Activated B cell treated with CpG ODN at 0.5 μM for 24 hours (primary cell): ENCODE data around the gene CPLX3. TPM values are rescaled to one million over a fixed set of nuclear protein-coding genes. Genes with fewer than 3 reads are reported as not detected.

Experiments
- ATAC-seq: fragments of 200-7000 bp; cut with Tn5 transposase; one replicate; pipeline ENCODE4 v1.10.0; 2021; ENCODE audit warnings: low read depth, mild to moderate bottlenecking, moderate library complexity
- CTCF ChIA-PET: fragments of 350-600 bp; sonication (Branson Sonifier 250); formaldehyde crosslinking; loops from one replicate; lab custom pipeline; 2021; ENCODE audit warnings: antibody characterized with exemption; lab: Charles Lee
- POLR2A ChIA-PET: fragments of 350-600 bp; sonication (Branson Sonifier 250); formaldehyde crosslinking; loops from one replicate; lab custom pipeline; 2021; ENCODE audit warnings: antibody characterized with exemption; lab: Charles Lee
- DNase-seq: peaks from one replicate; pipeline ENCODE4 v3.0.0; 2022
- H3K27ac Mint-ChIP-seq: one replicate; pipeline ENCODE4 v1.8.0; 2020; ENCODE audit warnings: mixed read lengths
- H3K27me3 Mint-ChIP-seq: one replicate; pipeline ENCODE4 v1.8.0; 2021; ENCODE audit warnings: mixed read lengths
- H3K36me3 Mint-ChIP-seq: one replicate; pipeline ENCODE4 v1.8.0; 2021; ENCODE audit warnings: low read depth, mixed read lengths
- H3K4me1 Mint-ChIP-seq: one replicate; pipeline ENCODE4 v1.8.0; 2021; ENCODE audit warnings: mixed read lengths
- H3K4me3 Mint-ChIP-seq: one replicate; pipeline ENCODE4 v1.8.0; 2020; ENCODE audit warnings: mild to moderate bottlenecking, mixed read lengths
- H3K9me3 Mint-ChIP-seq: one replicate; pipeline ENCODE4 v1.8.0; 2020; ENCODE audit warnings: mixed read lengths
- CTCF ChIP-seq: fragments of 200-600 bp; IDR thresholded peaks from one replicate; pipeline ENCODE4 v1.8.0; 2022; ENCODE audit warnings: antibody characterized with exemption, mild to moderate bottlenecking
- intact Hi-C: fragments of 100-400 bp; cut with micrococcal nuclease; formaldehyde crosslinking; loops from one replicate; pipeline ENCODE4 v1.15.1; 2024
- total RNA-seq: library from RNA; stranded (reverse); gene quantifications from 2 replicates; pipeline ENCODE4 v1.2.3, GENCODE V29; 2022

CPLX3 gene
- total RNA-seq, 1 donor from 2014 or later: 0.22 TPM

GRCh38 chr15:74865316-74865715 is 38.9 kb downstream of the CPLX3 start:
- no peak for TF ChIP-seq CTCF
- intact Hi-C loops: no loop called here
- POLR2A ChIA-PET: interaction anchor here (0.7 to 0.8 kb wide), 2 partner anchors 10 to 18 kb away, joined by 3 to 11 read pairs; no protein-coding TSS in a partner anchor
- ATAC-seq: no peak
- H3K4me3 Mint-ChIP-seq: no peak overlapping the region
- H3K27me3 Mint-ChIP-seq: no peaks in the 10 kb centered on the region
- DNase-seq: no peak
- peaks cover 49% of the 10 kb centered on the region for H3K36me3 Mint-ChIP-seq
- H3K9me3 Mint-ChIP-seq: no peaks in the 10 kb centered on the region
- CTCF ChIA-PET: no interaction called here
- no peak overlapping the region for H3K27ac Mint-ChIP-seq
- peaks cover 63% of the 10 kb centered on the region for H3K4me1 Mint-ChIP-seq

GRCh38 chr15:74866090-74866489 is 39.7 kb downstream of the CPLX3 start:
- intact Hi-C loops: no loop called here
- Mint-ChIP-seq H3K27ac (peak overlapping the region; percentile 46), H3K27me3 (no peaks in the 10 kb centered on the region), H3K4me3 (no peak overlapping the region), H3K36me3 (peaks cover 55% of the 10 kb centered on the region), H3K4me1 (peaks cover 71% of the 10 kb centered on the region), H3K9me3 (no peaks in the 10 kb centered on the region)
- ATAC-seq (no peak), DNase-seq (no peak)
- CTCF ChIA-PET: interaction anchor here (1.3 kb wide), 1 partner anchor 13 kb away, joined by 3 read pairs; no protein-coding TSS in a partner anchor
- POLR2A ChIA-PET: interaction anchor here (0.7 to 0.8 kb wide), 3 partner anchors 9 to 87 kb away, joined by 3 to 11 read pairs (median 5); no protein-coding TSS in a partner anchor
- TF ChIP-seq CTCF: no peak

GRCh38 chr15:74867466-74868038 is 41.1 kb downstream of the CPLX3 start:
- intact Hi-C loops: no loop called here
- POLR2A ChIA-PET: interaction anchor here (3.2 to 3.8 kb wide), 2 partner anchors 10 to 39 kb away, joined by 17 to 35 read pairs; partner anchors contain the start of gene FAM219B
- CTCF ChIA-PET: interaction anchor here (1.3 to 1.9 kb wide), 2 partner anchors 15 to 34 kb away, joined by 3 to 8 read pairs; no protein-coding TSS in a partner anchor

GRCh38 chr15:74868059-74868458 is 41.6 kb downstream of the CPLX3 start:
- ChIA-PET CTCF (interaction anchor here (1.9 kb wide), 1 partner anchor 34 kb away, joined by 8 read pairs; no protein-coding TSS in a partner anchor), POLR2A (interaction anchor here (3.2 to 3.8 kb wide), 2 partner anchors 10 to 38 kb away, joined by 17 to 35 read pairs; partner anchors contain the start of gene FAM219B)
- Mint-ChIP-seq H3K4me1 (peaks cover 86% of the 10 kb centered on the region), H3K27me3 (no peaks in the 10 kb centered on the region), H3K9me3 (no peaks in the 10 kb centered on the region), H3K27ac (peak overlapping the region; percentile 60), H3K4me3 (peak overlapping the region; percentile 12), H3K36me3 (peaks cover 58% of the 10 kb centered on the region)
- no peak for TF ChIP-seq CTCF
- intact Hi-C loops: no loop called here
- ATAC-seq (no peak), DNase-seq (no peak)

More at GRCh38 chr15:74867466-74868038, 41.1 kb downstream of the CPLX3 start:
- ATAC-seq: no peak
- peaks cover 53% of the 10 kb centered on the region for H3K36me3 Mint-ChIP-seq
- no peak for TF ChIP-seq CTCF
- no peaks in the 10 kb centered on the region for H3K9me3 Mint-ChIP-seq
- peak overlapping the region; percentile 45 for H3K4me3 Mint-ChIP-seq
- no peaks in the 10 kb centered on the region for H3K27me3 Mint-ChIP-seq
- no peak for DNase-seq
- peaks cover 82% of the 10 kb centered on the region for H3K4me1 Mint-ChIP-seq
- peak overlapping the region; percentile 60 for H3K27ac Mint-ChIP-seq

- Mint-ChIP-seq H3K4me1 (peaks cover 85% of the 10 kb centered on the region), H3K4me3 (peak overlapping the region; percentile 82), H3K27ac (peak overlapping the region; percentile 92), H3K27me3 (no peaks in the 10 kb centered on the region), H3K9me3 (no peaks in the 10 kb centered on the region), H3K36me3 (peaks cover 54% of the 10 kb centered on the region)
- ChIA-PET CTCF (interaction anchor here (0.6 to 2.6 kb wide), 6 partner anchors 21 to 83 kb away, joined by 3 to 18 read pairs (median 3); partner anchors contain the start of genes MPI and ULK3), POLR2A (interaction anchor here (0.6 to 3.8 kb wide), 16 partner anchors 12 to 173 kb away, joined by 3 to 35 read pairs (median 6); partner anchors contain the start of genes FAM219B, MPI and ULK3)
- no peak for ATAC-seq
- no peak for TF ChIP-seq CTCF
- intact Hi-C loops: no loop called here
- DNase-seq: no peak
Measured at GRCh38 chr15:74869372-74869725, 42.9 kb downstream of the CPLX3 start.
